Measurements from ENCODE around the gene KCNQ1. TPM values are rescaled to one million over a fixed set of nuclear protein-coding genes. Genes with fewer than 3 reads are reported as not detected.

The KCNQ1 gene
- total and polyA plus RNA-seq, 9 of the 15 experiments (the other 6 are each of a cell fraction or from before 2014, with no cell fraction given), result 0.44 TPM; not detected in 8

GRCh38 chr11:2888266-2888968 lies 443.6 kb downstream of the KCNQ1 start (continued):
- TF ChIP-seq RBM25 (IDR thresholded peaks at IDR 0.05; ENCODE audit: low read depth, low read length, severe bottlenecking) (no peak), USF1 (CRISPR knock-in tag; IDR thresholded peaks at IDR 0.05) (no peak), ZNF699 (CRISPR knock-in tag; IDR thresholded peaks at IDR 0.05; ENCODE audit: insufficient replicate concordance) (no peak), NFRKB (IDR thresholded peaks at IDR 0.05; ENCODE audit: low read depth) (no peak), TRIM28 (IDR thresholded peaks at IDR 0.05) (no peak), ATF1 (CRISPR knock-in tag; IDR thresholded peaks at IDR 0.05) (no peak), ATF1 (tag; IDR thresholded peaks at IDR 0.05) (peak; percentile 45), PHB (CRISPR knock-in tag; IDR thresholded peaks at IDR 0.05) (no peak), MTA1 (IDR thresholded peaks at IDR 0.05; ENCODE audit: borderline replicate concordance) (no peak), SP2 (IDR thresholded peaks at IDR 0.05; ENCODE audit: extremely low read depth, low read depth, low read length, poor library complexity, severe bottlenecking) (no peak), ZNF668 (CRISPR knock-in tag; IDR thresholded peaks at IDR 0.05) (no peak), OTX1 (CRISPR knock-in tag; IDR thresholded peaks at IDR 0.05) (no peak), NFIC (IDR thresholded peaks at IDR 0.05) (peak; percentile 35; the same call in 1 of the 2 replicates), MITF (IDR thresholded peaks at IDR 0.05) (no peak), ZNF785 (CRISPR knock-in tag; IDR thresholded peaks at IDR 0.05) (no peak), CEBPZ (IDR thresholded peaks at IDR 0.05; ENCODE audit: borderline replicate concordance, low read depth, low read length) (no peak), HOMEZ (CRISPR knock-in tag; IDR thresholded peaks at IDR 0.05) (no peak), RBM14 (IDR thresholded peaks at IDR 0.05; ENCODE audit: borderline replicate concordance, insufficient read depth, low read depth, low read length) (no peak), FOXK2 (conservative IDR thresholded peaks at IDR 0.05 in 1 of 2, IDR thresholded peaks at IDR 0.05 in 1 of 2; ENCODE audit: low read depth in 2 of 2) (no peak), CHCHD3 (CRISPR knock-in tag; IDR thresholded peaks at IDR 0.05) (no peak), ESRRA (IDR thresholded peaks at IDR 0.05; ENCODE audit: borderline replicate concordance, low read depth) (no peak), ELK3 (CRISPR knock-in tag; IDR thresholded peaks at IDR 0.05) (no peak)
